Testis (tissue), 3 donors: ENCODE measurements around the gene C19orf73. TPM values are rescaled to one million over a fixed set of nuclear protein-coding genes. Genes with fewer than 3 reads are reported as not detected.

Experiments used
- DNase-seq: peaks from one replicate; pipeline ENCODE4 v3.0.0-alpha.2; 2019
- H3K27ac ChIP-seq, 2 donors: fragments of 200-600 bp; sonication (generic); one replicate each; pipeline ENCODE4 v1.5.1; 2019
- H3K27me3 ChIP-seq: fragments of 200-600 bp; sonication (generic); one replicate; pipeline ENCODE4 v1.5.1; 2019
- H3K36me3 ChIP-seq: fragments of 200-600 bp; sonication (generic); one replicate; pipeline ENCODE4 v1.5.1; 2017; ENCODE audit warnings: low read depth; ENCODE audit errors: missing control alignments
- H3K4me1 ChIP-seq: fragments of 200-600 bp; sonication (generic); one replicate; pipeline ENCODE4 v1.5.1; 2019
- H3K4me3 ChIP-seq, 2 donors: fragments of 200-600 bp; sonication (generic); one replicate each; pipeline ENCODE4 v1.5.1; 2017 to 2019
- H3K9me3 ChIP-seq: fragments of 200-600 bp; sonication (generic); one replicate; pipeline ENCODE4 v1.5.1; 2017
- CTCF ChIP-seq, 3 experiments: fragments of 450-650 bp in 2 of 3; fragments of 200-600 bp in 1 of 3; sonication (generic) in 1 of 3; IDR thresholded peaks; one replicate each; pipeline ENCODE4 v1.5.1; 2016 to 2019; ENCODE audit warnings: antibody characterized with exemption in 3 of 3, mild to moderate bottlenecking in 2 of 3, moderate library complexity in 1 of 3
- POLR2A ChIP-seq: fragments of 450-650 bp; IDR thresholded peaks from one replicate; pipeline ENCODE4 v1.6.1; 2017; ENCODE audit warnings: antibody characterized with exemption, mild to moderate bottlenecking, moderate library complexity
- WGBS, 2 donors: methylation state at CpG; one replicate each; pipeline ENCODE4 v1.1.5; 2018; 5-methylcytosine and 5-hydroxymethylcytosine counted together
- intact Hi-C: fragments of 100-400 bp; cut with DNase I; formaldehyde crosslinking; loops from one replicate; pipeline ENCODE4 v1.15.1; 2023; ENCODE audit warnings: low total_unique reads
- polyA plus RNA-seq: library from polyadenylated mRNA; stranded (reverse); fragments of 350-450 nt; fragmentation: Illumina TruSeq; extraction: RNeasy Lipid Tissue Mini Kit (QIAGEN cat#74804); gene quantifications from one replicate; pipeline ENCODE4 v1.2.3, GENCODE V29; 2014; ENCODE audit warnings: low read depth, low replicate concordance; ENCODE audit not compliant: insufficient read depth
- total RNA-seq, 2 donors: library from RNA; depleted of rRNA; stranded (reverse); fragments of >200 nt; gene quantifications; one replicate each; pipeline ENCODE4 v1.2.3, GENCODE V29; 2016

The C19orf73 gene
- total and polyA plus RNA-seq, 3 donors from 2014 or later, result 1.5 to 8.5 (median 4.0) TPM

- no peak for DNase-seq
- Histone ChIP-seq H3K4me3 (no peak overlapping the region), H3K36me3 (no peaks in the 10 kb centered on the region), H3K4me1 (peaks cover 3% of the 10 kb centered on the region), H3K9me3 (no peaks in the 10 kb centered on the region), H3K27ac (no peak overlapping the region), H3K27me3 (no peaks in the 10 kb centered on the region)
- no peak for TF ChIP-seq POLR2A
- no peak for TF ChIP-seq CTCF (IDR thresholded peaks at IDR 0.05)
- intact Hi-C loops, result no loop called here
- WGBS, 2 donors, result 77 to 90% methylated on average over 6 to 32 of the region's 33 CpGs
Measured at GRCh38 chr19:49103331-49104085, 15.4 kb downstream of the C19orf73 start.

DNA sequence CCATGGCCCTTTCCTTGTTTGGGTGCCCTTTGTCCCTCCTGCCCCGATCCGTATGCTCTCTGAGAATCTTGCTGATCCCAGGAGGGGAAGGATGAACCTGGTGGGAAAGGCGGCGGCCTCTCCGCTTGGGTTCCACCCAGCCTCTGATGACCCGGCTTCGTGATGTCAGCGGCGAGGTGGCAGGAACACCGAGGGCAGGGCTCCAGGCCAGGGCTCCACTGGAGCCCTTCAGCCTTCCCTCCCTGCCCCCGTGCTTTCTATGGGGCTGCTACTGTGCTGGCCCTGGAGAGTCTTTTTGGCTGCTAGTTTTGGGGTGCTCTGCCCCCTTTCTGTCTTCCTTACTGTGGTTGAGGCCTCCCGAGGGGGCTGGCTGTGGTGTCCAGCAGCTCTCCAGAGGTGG, 16.6 kb downstream of the C19orf73 start:
- Histone ChIP-seq H3K27ac (no peak overlapping the region), H3K4me1 (peaks cover 3% of the 10 kb centered on the region), H3K9me3 (no peaks in the 10 kb centered on the region), H3K4me3 (no peak overlapping the region), H3K27me3 (no peaks in the 10 kb centered on the region), H3K36me3 (no peaks in the 10 kb centered on the region)
- TF ChIP-seq POLR2A (no peak), CTCF (IDR thresholded peaks at IDR 0.05) (no peak)
- intact Hi-C loops, result no loop called here
- WGBS, 2 donors, result 80 to 83% methylated on average over 10 to 12 of the region's 12 CpGs
- no peak for DNase-seq

- intact Hi-C loops, result no loop called here
- no peaks in the 10 kb centered on the region for H3K36me3 ChIP-seq
Measured at GRCh38 chr19:49101160-49101559, 17.8 kb downstream of the C19orf73 start.

GRCh38 chr19:49098795-49099194, 20.1 kb downstream of the C19orf73 start:
- no peak for TF ChIP-seq POLR2A
- Histone ChIP-seq H3K9me3 (no peaks in the 10 kb centered on the region), H3K36me3 (no peaks in the 10 kb centered on the region), H3K27ac (no peak overlapping the region), H3K4me1 (peaks cover 18% of the 10 kb centered on the region), H3K4me3 (no peak overlapping the region), H3K27me3 (no peaks in the 10 kb centered on the region)
- WGBS, 2 donors, result 65 to 71% methylated on average over 4 of the region's 4 CpGs
- DNase-seq, result no peak
- intact Hi-C loops, result loop anchor here (10.0 kb wide), 2 partner anchors 46 to 116 kb away; no protein-coding TSS in a partner anchor

More at GRCh38 chr19:49101160-49101559, 17.8 kb downstream of the C19orf73 start:
- no peak overlapping the region for H3K4me3 ChIP-seq
- H3K27me3 ChIP-seq, result no peaks in the 10 kb centered on the region
- no peak for TF ChIP-seq CTCF (IDR thresholded peaks at IDR 0.05)
- WGBS, 2 donors, result 84 to 88% methylated on average over 12 of the region's 12 CpGs
- no peaks in the 10 kb centered on the region for H3K9me3 ChIP-seq
- no peak overlapping the region for H3K27ac ChIP-seq
- H3K4me1 ChIP-seq, result peaks cover 3% of the 10 kb centered on the region
- no peak for DNase-seq

DNA sequence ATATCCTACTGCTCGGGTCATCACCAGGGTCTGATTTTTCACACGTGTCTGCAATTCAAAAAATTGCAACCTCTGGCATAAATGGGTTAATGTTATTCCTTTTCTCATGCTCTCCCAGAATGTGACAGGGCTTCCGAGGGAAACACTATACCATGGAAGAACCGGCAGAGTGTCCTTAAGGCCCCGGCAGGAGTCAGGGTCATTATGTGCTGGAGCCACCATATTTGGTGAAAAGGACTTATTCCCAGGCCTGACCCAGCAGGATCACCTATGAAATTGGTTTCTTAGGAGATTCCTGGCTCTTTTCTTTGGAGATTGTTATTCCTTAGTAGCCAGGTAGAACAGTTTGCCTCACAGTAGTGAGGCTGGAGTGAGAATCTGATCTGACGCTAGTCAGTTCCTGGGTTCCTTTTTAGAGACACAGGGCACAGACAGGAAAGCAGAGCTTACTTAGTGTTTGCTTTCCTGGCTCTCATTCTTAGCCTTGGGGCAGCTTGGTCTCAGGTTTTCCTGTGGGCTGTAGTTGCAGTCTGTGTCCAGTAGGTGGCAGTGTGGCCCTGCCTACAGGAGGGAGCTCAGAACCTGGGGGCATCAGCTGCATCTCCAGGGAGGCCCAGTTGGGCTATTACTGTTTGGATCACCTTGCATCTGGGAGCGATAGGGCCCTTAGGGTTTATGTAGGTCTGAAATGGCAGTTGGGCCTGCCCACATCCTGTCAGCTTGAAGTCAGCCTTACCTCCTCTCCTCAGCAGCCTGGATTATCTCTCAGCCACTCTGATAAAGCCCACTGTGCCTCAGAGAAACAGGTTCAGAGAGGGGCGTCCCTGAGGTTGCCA, 21.3 kb downstream of the C19orf73 start:
- Histone ChIP-seq H3K27me3 (no peaks in the 10 kb centered on the region), H3K4me3 (no peak overlapping the region), H3K4me1 (peaks cover 18% of the 10 kb centered on the region), H3K27ac (no peak overlapping the region), H3K36me3 (no peaks in the 10 kb centered on the region), H3K9me3 (no peaks in the 10 kb centered on the region)
- intact Hi-C loops, result loop anchor here (10.0 kb wide), 2 partner anchors 47 to 117 kb away; no protein-coding TSS in a partner anchor
- WGBS, 2 donors, result 46 to 58% methylated on average over 8 of the region's 8 CpGs
- DNase-seq, result peak; percentile 76
- TF ChIP-seq CTCF (IDR thresholded peaks at IDR 0.05) (peak; percentile 93 to 99 (median 93)), POLR2A (no peak)
